RWPE2 (cell line): ENCODE measurements around the gene ZMYM2.

ENCODE experiments used
- ATAC-seq: fragments of 200-7000 bp; cut with Tn5 transposase; 3 replicates; pipeline ENCODE4 v1.9.1; 2021; ENCODE audit warnings: low read depth
- DNase-seq: peaks from one replicate; pipeline ENCODE4 v3.0.0-alpha.2; 2020; ENCODE audit warnings: low spot score
- H3K27ac ChIP-seq: fragments of 450-650 bp; 2 replicates; pipeline ENCODE4 v1.5.1; 2017; ENCODE audit warnings: mild to moderate bottlenecking; ENCODE audit not compliant: poor library complexity, severe bottlenecking
- H3K27me3 ChIP-seq: fragments of 250-450 bp; sonication (Bioruptor Pico); 2 replicates; pipeline ENCODE4 v1.5.1; 2021; ENCODE audit warnings: mild to moderate bottlenecking, moderate library complexity; ENCODE audit not compliant: insufficient read depth, poor library complexity, severe bottlenecking
- H3K36me3 ChIP-seq: fragments of 250-450 bp; sonication (Bioruptor Pico); 2 replicates; pipeline ENCODE4 v1.5.1; 2020; ENCODE audit warnings: low read depth, mild to moderate bottlenecking, moderate library complexity
- H3K4me1 ChIP-seq: fragments of 250-450 bp; sonication (Bioruptor Pico); 2 replicates; pipeline ENCODE4 v1.5.1; 2021; ENCODE audit warnings: mild to moderate bottlenecking, moderate library complexity; ENCODE audit not compliant: insufficient read depth, poor library complexity, severe bottlenecking
- H3K4me3 ChIP-seq: fragments of 250-450 bp; sonication (Bioruptor Pico); 2 replicates; pipeline ENCODE4 v1.5.1; 2021; ENCODE audit warnings: mild to moderate bottlenecking, moderate library complexity; ENCODE audit not compliant: severe bottlenecking
- H3K9me3 ChIP-seq: fragments of 250-450 bp; sonication (Bioruptor Pico); 2 replicates; pipeline ENCODE4 v1.5.1; 2021; ENCODE audit warnings: mild to moderate bottlenecking, moderate library complexity; ENCODE audit not compliant: severe bottlenecking
- CTCF ChIP-seq: fragments of 450-650 bp; IDR thresholded peaks from one replicate; pipeline ENCODE4 v1.5.1; 2017; ENCODE audit warnings: mild to moderate bottlenecking, moderate library complexity; ENCODE audit not compliant: poor library complexity, severe bottlenecking

Gene ZMYM2

GRCh38 chr13:19982447-19983043, 24.0 kb downstream of the ZMYM2 start:
- no peak overlapping the region for H3K27ac ChIP-seq
- ATAC-seq (no peak), DNase-seq (no peak)
- TF ChIP-seq CTCF, result no peak
- H3K27me3 ChIP-seq, result no peaks in the 10 kb centered on the region
- no peaks in the 10 kb centered on the region for H3K4me1 ChIP-seq
- H3K36me3 ChIP-seq, result peaks cover 44% of the 10 kb centered on the region
- H3K9me3 ChIP-seq, result no peaks in the 10 kb centered on the region
- no peak overlapping the region for H3K4me3 ChIP-seq

- Histone ChIP-seq H3K9me3 (no peaks in the 10 kb centered on the region), H3K27me3 (no peaks in the 10 kb centered on the region), H3K4me1 (no peaks in the 10 kb centered on the region), H3K27ac (no peak overlapping the region), H3K4me3 (no peak overlapping the region), H3K36me3 (peaks cover 38% of the 10 kb centered on the region)
- ATAC-seq, result peak; percentile 57; the same call in 2 of the 3 replicates
- TF ChIP-seq CTCF, result peak; percentile 61
- no peak for DNase-seq
Observed at GRCh38 chr13:19984430-19985218, 26.1 kb downstream of the ZMYM2 start.

- H3K27ac ChIP-seq, result no peak overlapping the region
- no peak for ATAC-seq
- no peak overlapping the region for H3K4me3 ChIP-seq
- TF ChIP-seq CTCF, result no peak
- H3K4me1 ChIP-seq, result no peaks in the 10 kb centered on the region
- H3K27me3 ChIP-seq, result no peaks in the 10 kb centered on the region
- H3K9me3 ChIP-seq, result no peaks in the 10 kb centered on the region
- H3K36me3 ChIP-seq, result peaks cover 32% of the 10 kb centered on the region
- DNase-seq, result no peak
Observed at GRCh38 chr13:19985219-19985556, 26.7 kb downstream of the ZMYM2 start.

GRCh38 chr13:19991531-19991930, 33.0 kb downstream of the ZMYM2 start:
- Histone ChIP-seq H3K27ac (no peak overlapping the region), H3K4me3 (no peak overlapping the region), H3K27me3 (no peaks in the 10 kb centered on the region), H3K9me3 (no peaks in the 10 kb centered on the region), H3K36me3 (peaks cover 55% of the 10 kb centered on the region), H3K4me1 (no peaks in the 10 kb centered on the region)
- no peak for TF ChIP-seq CTCF
- ATAC-seq, result no peak
- no peak for DNase-seq

GRCh38 chr13:19993024-19993423, 34.5 kb downstream of the ZMYM2 start:
- ATAC-seq, result no peak
- Histone ChIP-seq H3K4me1 (no peaks in the 10 kb centered on the region), H3K36me3 (peaks cover 61% of the 10 kb centered on the region), H3K27me3 (no peaks in the 10 kb centered on the region), H3K27ac (no peak overlapping the region), H3K9me3 (no peaks in the 10 kb centered on the region), H3K4me3 (no peak overlapping the region)
- no peak for DNase-seq
- TF ChIP-seq CTCF, result no peak
